ENCODE measurements around the gene MX2.

Gene MX2

DNA sequence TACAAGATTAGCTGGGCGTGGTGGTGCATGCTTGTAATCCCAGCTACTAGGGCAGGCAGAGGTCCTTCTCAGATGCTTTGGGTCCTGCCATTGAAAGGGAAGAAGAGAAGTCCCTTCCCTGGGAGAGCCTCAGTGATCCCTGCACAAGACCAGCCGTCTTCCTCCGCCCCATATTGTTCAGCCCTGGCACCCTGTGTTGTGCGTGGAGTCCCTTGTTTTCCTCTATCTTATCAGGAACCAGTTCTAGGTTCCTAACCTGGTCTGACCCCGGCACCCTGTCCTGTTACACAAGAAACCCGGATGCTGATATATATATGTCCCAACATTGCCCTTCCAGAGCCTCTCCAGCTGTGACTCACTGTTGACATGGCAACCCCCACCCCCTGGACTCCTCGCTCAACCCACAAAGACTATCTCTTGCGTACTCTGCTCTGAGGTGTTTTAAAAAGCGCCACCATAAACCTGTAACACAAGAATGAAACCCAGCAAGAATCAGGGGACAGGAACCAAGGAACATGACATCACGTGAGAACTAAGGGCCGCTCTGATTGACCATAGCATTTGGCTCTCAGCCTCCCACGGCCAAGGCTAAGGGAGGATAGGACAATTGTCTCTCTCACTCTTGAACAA, 4.8 kb downstream of the MX2 start:
- TF ChIP-seq, protein P1, sequence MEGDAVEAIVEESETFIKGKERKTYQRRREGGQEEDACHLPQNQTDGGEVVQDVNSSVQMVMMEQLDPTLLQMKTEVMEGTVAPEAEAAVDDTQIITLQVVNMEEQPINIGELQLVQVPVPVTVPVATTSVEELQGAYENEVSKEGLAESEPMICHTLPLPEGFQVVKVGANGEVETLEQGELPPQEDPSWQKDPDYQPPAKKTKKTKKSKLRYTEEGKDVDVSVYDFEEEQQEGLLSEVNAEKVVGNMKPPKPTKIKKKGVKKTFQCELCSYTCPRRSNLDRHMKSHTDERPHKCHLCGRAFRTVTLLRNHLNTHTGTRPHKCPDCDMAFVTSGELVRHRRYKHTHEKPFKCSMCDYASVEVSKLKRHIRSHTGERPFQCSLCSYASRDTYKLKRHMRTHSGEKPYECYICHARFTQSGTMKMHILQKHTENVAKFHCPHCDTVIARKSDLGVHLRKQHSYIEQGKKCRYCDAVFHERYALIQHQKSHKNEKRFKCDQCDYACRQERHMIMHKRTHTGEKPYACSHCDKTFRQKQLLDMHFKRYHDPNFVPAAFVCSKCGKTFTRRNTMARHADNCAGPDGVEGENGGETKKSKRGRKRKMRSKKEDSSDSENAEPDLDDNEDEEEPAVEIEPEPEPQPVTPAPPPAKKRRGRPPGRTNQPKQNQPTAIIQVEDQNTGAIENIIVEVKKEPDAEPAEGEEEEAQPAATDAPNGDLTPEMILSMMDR (IDR thresholded peaks at IDR 0.05; ENCODE audit: low read length, missing control alignments): no peak
- peak; percentile 72 for DNase-seq (ENCODE audit: low read depth)
- no peak overlapping the region for H3K4me3 ChIP-seq (replicated peaks; ENCODE audit: low read depth, low read length)

DNA sequence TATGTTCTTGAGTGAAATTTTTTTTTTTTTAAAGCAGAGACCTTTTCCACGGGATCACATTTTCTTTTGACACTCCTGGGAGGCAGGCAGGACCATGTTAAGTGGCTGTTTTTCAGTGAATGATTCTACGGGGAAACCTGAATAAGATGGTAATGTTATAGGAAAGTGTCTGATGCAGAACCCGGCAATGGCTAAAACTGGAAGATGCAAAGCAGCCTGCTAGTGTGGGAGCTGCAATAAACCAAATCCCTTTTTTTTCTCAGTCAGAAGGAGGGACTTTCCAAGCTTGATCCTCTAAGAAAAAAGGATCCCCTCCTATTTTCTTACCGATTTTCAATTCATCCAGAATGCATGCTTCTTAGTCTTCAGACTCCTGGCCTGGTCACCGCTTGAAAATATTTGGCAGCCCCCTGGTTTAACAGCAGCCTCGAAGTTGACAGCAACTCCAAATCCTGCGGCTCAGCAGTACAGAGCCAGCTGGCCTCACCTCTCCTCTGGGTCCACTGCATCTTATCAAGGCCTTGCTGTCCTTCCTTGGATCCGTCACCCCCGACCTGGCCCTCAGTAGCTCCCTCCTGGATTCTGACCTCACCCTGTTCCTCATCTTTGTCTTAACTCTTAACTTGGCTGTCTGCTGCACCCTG, 5.6 kb downstream of the MX2 start:
- DNase-seq (ENCODE audit: low read depth): no peak
- TF ChIP-seq, protein P1 (IDR thresholded peaks at IDR 0.05; ENCODE audit: low read length, missing control alignments): no peak
- H3K4me3 ChIP-seq (replicated peaks; ENCODE audit: low read depth, low read length): no peak overlapping the region

DNA sequence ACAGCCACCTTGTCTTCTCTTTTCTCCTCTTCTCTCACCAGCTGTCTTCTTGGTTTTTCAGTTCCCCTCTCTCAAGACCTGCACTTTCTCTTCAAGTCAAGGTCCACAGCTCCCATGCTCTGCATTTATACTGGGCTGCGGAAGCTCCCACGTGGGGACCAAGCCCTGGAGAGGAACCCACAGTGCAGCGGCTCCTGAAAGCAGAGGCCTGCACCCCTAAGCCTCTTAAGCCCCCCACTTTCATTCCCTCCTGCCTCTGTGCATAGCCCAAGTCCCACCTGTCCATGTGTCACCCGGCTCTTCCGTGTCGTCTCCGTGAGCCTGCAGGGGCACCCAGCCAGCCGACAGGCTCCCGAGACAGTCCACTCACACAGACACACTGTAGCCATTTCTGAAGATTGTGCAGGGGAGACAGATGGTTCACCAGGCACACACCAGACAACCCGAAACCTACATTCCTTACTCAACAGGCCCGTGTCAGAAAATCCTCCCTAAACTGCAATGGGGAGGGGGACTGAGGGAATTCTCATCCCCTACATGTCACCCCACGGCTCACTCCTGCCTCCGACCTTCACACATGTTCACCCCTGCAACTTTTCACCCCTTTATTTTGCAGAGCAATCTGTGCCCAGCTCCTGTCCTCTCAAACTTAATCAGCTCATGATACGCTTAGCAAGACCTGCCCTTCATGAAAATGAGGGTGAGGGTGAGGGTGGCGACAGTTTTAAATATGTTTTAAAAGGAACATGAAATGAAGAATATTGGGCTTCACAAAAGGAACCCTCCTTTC, 6.3 kb downstream of the MX2 start:
- TF ChIP-seq, protein P1 (IDR thresholded peaks at IDR 0.05; ENCODE audit: low read length, missing control alignments): no peak
- no peak overlapping the region for H3K4me3 ChIP-seq (replicated peaks; ENCODE audit: low read depth, low read length)
- no peak for DNase-seq (ENCODE audit: low read depth)

DNA sequence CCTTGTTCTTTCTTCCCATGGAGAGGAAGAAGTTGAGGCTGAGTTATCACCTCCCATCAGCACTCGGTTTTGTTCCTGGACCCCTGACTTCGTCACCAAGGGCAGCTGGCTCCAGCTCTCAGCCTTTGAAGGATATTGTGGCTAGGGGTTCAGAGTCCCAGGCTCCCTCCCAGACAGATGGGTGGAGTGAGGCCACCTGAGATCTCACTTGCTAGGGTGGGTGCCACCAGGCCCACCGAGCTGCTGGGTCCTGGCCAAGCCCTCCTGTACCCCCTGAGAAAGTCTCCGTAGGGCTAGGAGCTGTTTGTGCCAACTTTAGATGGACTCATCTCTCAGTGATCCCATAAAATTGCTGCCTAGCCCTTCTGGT, 6.9 kb downstream of the MX2 start:
- H3K4me3 ChIP-seq (replicated peaks; ENCODE audit: low read depth, low read length): no peak overlapping the region
- TF ChIP-seq, protein P1 (IDR thresholded peaks at IDR 0.05; ENCODE audit: low read length, missing control alignments): no peak
- no peak for DNase-seq (ENCODE audit: low read depth)

DNA sequence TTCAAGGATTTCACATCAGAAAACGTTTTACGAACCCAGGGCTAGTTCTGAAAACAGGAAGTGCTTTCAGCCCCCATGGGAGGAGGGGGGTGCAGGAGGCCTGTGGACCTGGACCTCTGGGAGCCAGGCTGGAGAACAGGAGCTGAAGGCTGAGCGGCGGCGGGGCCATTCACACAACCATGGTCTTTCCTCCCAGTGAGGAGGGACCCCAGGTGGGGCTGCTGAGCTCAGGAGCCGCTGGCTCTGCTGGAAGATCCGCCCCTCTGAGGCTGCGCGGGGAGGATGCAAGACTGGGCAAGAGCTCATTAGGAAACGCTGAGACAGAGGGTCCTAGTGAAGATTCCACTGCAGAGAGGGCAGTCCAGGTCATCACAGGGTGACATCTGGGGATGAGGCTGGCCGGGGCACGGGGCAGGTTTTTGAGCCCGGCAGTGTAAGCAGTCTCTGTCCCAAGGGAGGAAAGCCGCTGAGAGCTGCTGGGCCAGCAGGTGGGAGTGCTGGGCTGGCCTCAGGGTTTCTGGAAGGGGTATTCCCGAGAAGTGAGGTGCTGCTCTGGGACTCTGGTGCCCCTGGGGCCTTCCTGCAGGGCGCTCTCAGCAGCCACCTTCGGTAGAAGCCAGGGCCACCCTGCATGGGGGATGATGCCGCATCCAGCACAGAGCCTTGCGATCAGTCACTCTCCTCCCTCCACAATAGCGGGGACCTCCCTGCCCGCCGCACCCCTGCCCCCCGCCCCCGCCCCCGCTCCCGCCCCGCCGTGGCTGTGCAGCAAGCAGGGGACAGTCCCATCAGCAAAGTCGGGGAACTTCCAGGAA, 7.5 kb downstream of the MX2 start:
- TF ChIP-seq, protein P1 (IDR thresholded peaks at IDR 0.05; ENCODE audit: low read length, missing control alignments): no peak
- no peak overlapping the region for H3K4me3 ChIP-seq (replicated peaks; ENCODE audit: low read depth, low read length)
- DNase-seq (ENCODE audit: low read depth): no peak

DNA sequence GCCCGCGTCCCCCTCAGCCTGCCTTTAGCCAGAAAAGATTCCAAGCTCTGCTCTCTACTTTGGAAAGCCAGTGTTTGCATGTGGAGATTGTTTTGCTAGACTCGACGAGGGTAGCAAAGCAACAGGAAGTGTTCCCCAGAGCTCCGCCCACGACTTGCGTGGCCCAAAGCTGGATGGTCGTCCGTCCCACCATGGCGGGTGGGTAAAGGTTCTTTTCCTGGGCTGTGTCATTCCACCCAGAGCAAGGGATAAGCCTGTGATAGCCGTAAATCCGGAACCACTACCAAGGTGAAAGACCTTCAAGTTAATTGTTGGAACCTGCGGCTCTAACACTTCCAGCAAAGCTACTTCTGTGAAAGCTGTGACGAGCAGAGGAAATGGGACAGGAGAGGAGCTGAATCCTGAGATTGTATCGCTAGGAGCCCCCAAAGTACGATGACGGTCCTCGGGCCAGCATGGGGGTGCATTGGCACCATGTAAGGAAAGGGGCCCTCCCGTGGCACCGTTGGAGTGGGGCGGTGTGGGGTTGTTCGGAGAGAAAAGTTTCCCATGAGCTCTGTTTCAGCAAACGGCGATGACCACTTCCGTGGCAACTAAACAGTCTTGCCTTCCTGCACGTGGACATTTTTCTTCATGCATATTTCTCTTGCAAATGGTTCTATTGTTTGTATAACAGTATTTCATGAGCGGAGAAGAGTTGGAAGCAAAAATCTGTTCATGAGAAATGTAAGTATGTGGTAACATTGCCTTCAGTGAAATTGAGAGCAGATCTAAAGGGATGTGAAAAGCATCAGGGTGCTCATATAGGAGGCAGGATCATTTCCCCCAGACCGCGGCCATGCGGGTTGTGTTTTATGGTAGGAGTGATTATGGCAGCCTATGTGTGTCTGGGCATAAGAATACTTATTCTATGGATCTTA, 8.4 kb downstream of the MX2 start:
- H3K4me3 ChIP-seq (replicated peaks; ENCODE audit: low read depth, low read length): no peak overlapping the region
- no peak for DNase-seq (ENCODE audit: low read depth)
- TF ChIP-seq, protein P1 (IDR thresholded peaks at IDR 0.05; ENCODE audit: low read length, missing control alignments): no peak

Measured in fibroblast of pulmonary artery (primary cell).